GM19025 (cell line): ENCODE results near the gene AFF3.

Experiments
- ATAC-seq: cut with Tn5 transposase; IDR thresholded peaks from one replicate; pipeline ENCODE4 v1.9.1; 2021; ENCODE audit warnings: mild to moderate bottlenecking, low read depth, moderate library complexity; ENCODE audit not compliant: unreplicated experiment

AFF3 gene

GRCh38 chr2:99846462-99847107, 295.8 kb downstream of the AFF3 start:
- no peak for ATAC-seq

GRCh38 chr2:99845296-99845695, 297.1 kb downstream of the AFF3 start:
- ATAC-seq: no peak

GRCh38 chr2:99842451-99842850, 299.9 kb downstream of the AFF3 start:
- no peak for ATAC-seq

- no peak for ATAC-seq
Observed at GRCh38 chr2:99841749-99842148, 300.6 kb downstream of the AFF3 start.

- no peak for ATAC-seq
Observed at GRCh38 chr2:99840831-99841230, 301.6 kb downstream of the AFF3 start.

GRCh38 chr2:99836690-99837605, 305.4 kb downstream of the AFF3 start:
- no peak for ATAC-seq

- no peak for ATAC-seq
Observed at GRCh38 chr2:99834426-99834825, 308.0 kb downstream of the AFF3 start.

- ATAC-seq: no peak
Observed at GRCh38 chr2:99833586-99834201, 308.7 kb downstream of the AFF3 start.

GRCh38 chr2:99832926-99833325, 309.5 kb downstream of the AFF3 start:
- no peak for ATAC-seq

GRCh38 chr2:99831772-99832171, 310.6 kb downstream of the AFF3 start:
- no peak for ATAC-seq

GRCh38 chr2:99827296-99827999, 314.9 kb downstream of the AFF3 start:
- ATAC-seq: no peak

GRCh38 chr2:99825630-99826029, 316.8 kb downstream of the AFF3 start:
- ATAC-seq: no peak

- no peak for ATAC-seq
Observed at GRCh38 chr2:99824758-99825157, 317.6 kb downstream of the AFF3 start.

GRCh38 chr2:99822474-99823207, 319.7 kb downstream of the AFF3 start:
- ATAC-seq: no peak

GRCh38 chr2:99821984-99822383, 320.4 kb downstream of the AFF3 start:
- ATAC-seq: no peak

GRCh38 chr2:99821572-99821971, 320.8 kb downstream of the AFF3 start:
- ATAC-seq: no peak

GRCh38 chr2:99821039-99821438, 321.4 kb downstream of the AFF3 start:
- no peak for ATAC-seq

- no peak for ATAC-seq
Observed at GRCh38 chr2:99819766-99820165, 322.6 kb downstream of the AFF3 start.

GRCh38 chr2:99818842-99819241, 323.5 kb downstream of the AFF3 start:
- no peak for ATAC-seq

- ATAC-seq: no peak
Observed at GRCh38 chr2:99816908-99817307, 325.5 kb downstream of the AFF3 start.
